ENCODE data around the gene SFR1. TPM values are rescaled to one million over a fixed set of nuclear protein-coding genes. Genes with fewer than 3 reads are reported as not detected.
"Not testable (repeated sequence)": the region's sequence is repeated elsewhere in the genome, so short reads cannot be mapped to it uniquely, and the experiment has no call there.

Gene SFR1
- total RNA-seq, 1 donor from 2014 or later: 11.6 TPM

DNA sequence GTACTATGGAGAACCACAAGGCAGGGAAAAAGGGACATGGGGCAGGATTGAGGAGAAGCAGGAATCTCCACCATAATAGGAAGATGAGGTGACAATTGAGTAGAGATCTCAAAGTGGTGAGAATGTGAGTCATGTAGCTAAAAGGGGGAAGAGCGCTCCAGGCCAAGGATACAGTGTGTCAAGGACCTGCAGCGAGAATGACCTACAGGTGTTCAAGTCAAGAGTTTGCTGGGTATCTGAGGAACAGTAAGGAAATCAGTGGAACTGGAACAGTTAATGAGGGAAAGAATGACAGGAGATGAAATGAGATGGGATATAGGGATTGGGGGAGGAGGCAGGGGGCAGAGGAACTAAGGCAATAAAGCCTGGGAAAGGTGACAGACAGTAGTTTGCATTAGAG is 33.6 kb downstream of the SFR1 start:
- intact Hi-C loops (cut with micrococcal nuclease): no loop called here

- intact Hi-C loops (cut with micrococcal nuclease): no loop called here
Measured at GRCh38 chr10:104170610-104171254, 48.8 kb downstream of the SFR1 start.

GRCh38 chr10:104174136-104174535 is 52.2 kb downstream of the SFR1 start:
- intact Hi-C loops (cut with micrococcal nuclease): not testable (repeated sequence)

Other genes with a start within 250 kb of the SFR1 start
- 30.2 and 31.9 TPM in 2 replicates for gene STN1, start 204.0 kb upstream of the SFR1 start, total RNA-seq
- gene SLK, start 155.0 kb upstream of the SFR1 start, total RNA-seq: 30.1 and 31.2 TPM in 2 replicates
- not detected in 2 replicates for gene COL17A1, start 36.3 kb upstream of the SFR1 start, total RNA-seq
- gene CFAP43, start 110.2 kb downstream of the SFR1 start, total RNA-seq: not detected in 2 replicates
- gene GSTO1, start 132.7 kb downstream of the SFR1 start, total RNA-seq: 112 and 115 TPM in 2 replicates
- gene GSTO2, start 147.0 kb downstream of the SFR1 start, total RNA-seq: 1.2 and 1.4 TPM in 2 replicates
- gene ITPRIP, start 216.3 kb downstream of the SFR1 start, total RNA-seq: 21.2 and 21.7 TPM in 2 replicates
- gene CFAP58, start 231.7 kb downstream of the SFR1 start, total RNA-seq: 0.15 and 0.34 TPM in 2 replicates

Data from T-helper 1 cell treated with Interleukin-12 subunit alpha and Interleukin-12 subunit beta and Interleukin-4 antibody, amounts not matched to agents 30 ng/mL and 1 ng/mL, for 36 hours (primary cell).